Heart left ventricle (tissue), 16 donors: ENCODE data around the gene ZNF185. TPM values are rescaled to one million over a fixed set of nuclear protein-coding genes. Genes with fewer than 3 reads are reported as not detected.

ENCODE experiments used
- ATAC-seq, 4 donors: fragments of 200-7000 bp; cut with Tn5 transposase; one replicate each; pipeline ENCODE4 v1.9.1; 2020 to 2022; ENCODE audit warnings: moderate library complexity in 4 of 4, mild to moderate bottlenecking in 3 of 4, moderate number of reproducible peaks in 1 of 4
- DNase-seq, 5 donors: peaks; one replicate each; pipeline ENCODE4 v3.0.0-alpha.2; 2020
- H3K27ac ChIP-seq, 12 donors: fragments of 200-600 bp; sonication (generic) in 4 of 12; one replicate each; pipeline versions ENCODE4 v1.5.0 to v1.8.0; 2016 to 2022; ENCODE audit warnings: mild to moderate bottlenecking in 2 of 12
- H3K27me3 ChIP-seq, 9 donors: fragments of 200-600 bp; sonication (generic) in 2 of 9; one replicate each; pipeline versions ENCODE4 v1.5.1 to v1.8.0; 2016 to 2022; ENCODE audit warnings: mild to moderate bottlenecking in 3 of 9
- H3K36me3 ChIP-seq, 9 donors: fragments of 200-600 bp; sonication (generic) in 2 of 9; one replicate each; pipeline versions ENCODE4 v1.5.0 to v1.8.0; 2018 to 2022; ENCODE audit warnings: mild to moderate bottlenecking in 2 of 9
- H3K4me1 ChIP-seq, 12 donors: fragments of 200-600 bp; sonication (generic) in 4 of 12; one replicate each; pipeline versions ENCODE4 v1.5.0 to v1.8.0; 2016 to 2022; ENCODE audit warnings: mild to moderate bottlenecking in 3 of 12
- H3K4me3 ChIP-seq, 12 donors: fragments of 200-600 bp; sonication (generic) in 4 of 12; one replicate each; pipeline versions ENCODE4 v1.5.0 to v1.8.0; 2017 to 2022; ENCODE audit warnings: mild to moderate bottlenecking in 9 of 12, moderate library complexity in 4 of 12
- H3K9me3 ChIP-seq, 12 donors: fragments of 200-600 bp; sonication (generic) in 4 of 12; one replicate each; pipeline versions ENCODE4 v1.5.0 to v1.8.0; 2016 to 2022; ENCODE audit warnings: mild to moderate bottlenecking in 1 of 12
- POLR2A ChIP-seq, 2 donors: fragments of 450-650 bp; IDR thresholded peaks; one replicate each; pipeline ENCODE4 v1.6.1; 2017; ENCODE audit warnings: antibody characterized with exemption in 2 of 2, mild to moderate bottlenecking in 2 of 2, moderate library complexity in 2 of 2
- WGBS, 4 donors: extraction: QIAGEN DNeasy Blood & Tissue Kit in 2 of 4; methylation state at CpG; one replicate each; pipeline versions ENCODE4 v1.1.5 to v1.1.7; 2013 to 2018; 5-methylcytosine and 5-hydroxymethylcytosine counted together
- intact Hi-C, 10 donors: fragments of 100-400 bp; cut with DNase I; formaldehyde crosslinking; loops; one replicate each; pipeline versions ENCODE4 v1.11.1 to v1.14.2; 2022
- polyA plus RNA-seq, 2 donors: library from polyadenylated mRNA; stranded (reverse); fragments of 200-250 nt; gene quantifications; one replicate each; pipeline ENCODE4 v1.2.3, GENCODE V29; 2013
- total RNA-seq, 9 donors: library from RNA; depleted of rRNA in 2 of 9; stranded (reverse); fragments of >200 nt in 2 of 9; fragmentation: NEBNext Ultra II Directional in 3 of 9; extraction: Animal tissue kit (Norgen Biotek cat#: 25700) in 3 of 9; gene quantifications; one replicate each; pipeline versions ENCODE4 v1.1.0 to v1.2.4, GENCODE V29; 2016 to 2023
- TF ChIP-seq, protein P1 (sequence below), 12 donors: fragments of 200-600 bp; sonication (generic) in 4 of 12; IDR thresholded peaks; one replicate each; pipeline versions ENCODE4 v1.5.0 to v1.8.0; 2018 to 2022; ENCODE audit warnings: antibody characterized with exemption in 12 of 12, mild to moderate bottlenecking in 5 of 12
- donor health status: ischemic (EF 13 %, LVEDD 7.1; RV severe dilation, severe dysfunction).
- donor health status: healthy with polysubstance abuse.
- donor health status: DM: no; HTN: yes; CAD: no.
- donor health status: DM: no; HTN: no; CAD: no.
- donor health status: ischemic (EF 25% LVEDD 6.9; RV normal size, moderate dysfunction).
- donor health status: ischemic (EF 25% LVEDD 5.7; RV mildly dilated, moderate dysfunction).
- donor health status: healthy.
- donor health status: DM: yes; HTN: yes; CAD: no.
- donor health status: ischemic (EF 35%, LVEDD 5.7; RV mildly dilated, moderate dysfunction).
- donor health status: nonischemic (EF 11% LVEDD 7.7; RV severe dilation, severe dysfunction).
- donor health status: DM: yes; HTN: yes; CAD: no.
- donor health status: PGD.
- donor health status: ischemic (EF 29% LVEDD 5.4; RV normal size, mild dysfunction).
- donor health status: nonischemic (EF 23%, LVEDD 6.1; RV moderate dilation, normal function).

Gene ZNF185
- total and polyA plus RNA-seq, 11 donors = 0.42 to 7.4 (median 1.8) TPM

DNA sequence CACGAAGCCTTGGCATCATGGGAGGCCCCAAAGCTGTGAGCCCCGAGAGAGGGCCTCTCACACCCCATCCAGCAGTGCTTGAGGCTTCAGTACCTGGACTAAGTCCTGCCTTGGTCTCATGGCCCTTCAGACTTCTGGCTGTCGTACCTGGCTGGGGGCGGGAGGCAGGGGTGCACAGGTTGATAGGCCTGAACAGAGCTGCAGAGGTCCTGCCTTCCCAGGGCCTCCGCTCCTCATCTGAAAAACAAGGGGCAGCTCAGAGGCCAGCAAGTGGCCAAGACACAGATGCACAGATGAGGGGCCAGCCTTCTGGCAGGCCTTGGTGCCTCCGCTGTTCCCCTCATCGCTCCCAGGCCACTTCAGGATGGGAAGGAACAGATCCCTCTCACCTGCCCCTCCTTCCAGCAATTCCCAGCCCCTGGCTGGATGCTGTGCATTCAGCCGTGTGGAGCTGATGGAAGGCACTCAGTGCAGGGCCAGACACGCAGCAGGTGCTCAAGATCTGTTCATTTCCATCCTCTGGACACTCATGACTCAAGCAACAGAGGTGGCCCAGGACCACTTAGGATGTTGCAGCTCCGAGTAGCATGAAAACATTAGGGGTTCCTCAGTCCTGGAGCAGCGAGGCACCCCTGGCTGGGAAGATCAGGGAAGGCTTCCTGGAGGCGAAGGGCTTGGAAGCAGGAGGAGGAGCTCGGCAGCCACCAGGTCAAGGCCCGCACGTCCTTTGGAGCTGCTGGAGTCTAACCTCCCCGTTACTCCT is 1.4 kb downstream of the ZNF185 start:
- peaks cover 0 to 4% (median 0%) of the 10 kb centered on the region in 12 donors for H3K4me1 ChIP-seq
- TF ChIP-seq POLR2A (IDR thresholded peaks at IDR 0.05) = no peak
- TF ChIP-seq, protein P1, sequence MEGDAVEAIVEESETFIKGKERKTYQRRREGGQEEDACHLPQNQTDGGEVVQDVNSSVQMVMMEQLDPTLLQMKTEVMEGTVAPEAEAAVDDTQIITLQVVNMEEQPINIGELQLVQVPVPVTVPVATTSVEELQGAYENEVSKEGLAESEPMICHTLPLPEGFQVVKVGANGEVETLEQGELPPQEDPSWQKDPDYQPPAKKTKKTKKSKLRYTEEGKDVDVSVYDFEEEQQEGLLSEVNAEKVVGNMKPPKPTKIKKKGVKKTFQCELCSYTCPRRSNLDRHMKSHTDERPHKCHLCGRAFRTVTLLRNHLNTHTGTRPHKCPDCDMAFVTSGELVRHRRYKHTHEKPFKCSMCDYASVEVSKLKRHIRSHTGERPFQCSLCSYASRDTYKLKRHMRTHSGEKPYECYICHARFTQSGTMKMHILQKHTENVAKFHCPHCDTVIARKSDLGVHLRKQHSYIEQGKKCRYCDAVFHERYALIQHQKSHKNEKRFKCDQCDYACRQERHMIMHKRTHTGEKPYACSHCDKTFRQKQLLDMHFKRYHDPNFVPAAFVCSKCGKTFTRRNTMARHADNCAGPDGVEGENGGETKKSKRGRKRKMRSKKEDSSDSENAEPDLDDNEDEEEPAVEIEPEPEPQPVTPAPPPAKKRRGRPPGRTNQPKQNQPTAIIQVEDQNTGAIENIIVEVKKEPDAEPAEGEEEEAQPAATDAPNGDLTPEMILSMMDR (IDR thresholded peaks at IDR 0.05) = no peak
- intact Hi-C loops = no loop called here
- no peak overlapping the region for H3K27ac ChIP-seq
- no peak overlapping the region for H3K4me3 ChIP-seq
- WGBS, 4 donors = 80 to 96% (median 94%) methylated on average over 11 to 16 of the region's 16 CpGs
- DNase-seq (no peak), ATAC-seq (no peak)
- peaks cover 0 to 37% (median 0%) of the 10 kb centered on the region in 9 donors for H3K27me3 ChIP-seq
- no peaks in the 10 kb centered on the region for H3K36me3 ChIP-seq
- H3K9me3 ChIP-seq = no peaks in the 10 kb centered on the region

DNA sequence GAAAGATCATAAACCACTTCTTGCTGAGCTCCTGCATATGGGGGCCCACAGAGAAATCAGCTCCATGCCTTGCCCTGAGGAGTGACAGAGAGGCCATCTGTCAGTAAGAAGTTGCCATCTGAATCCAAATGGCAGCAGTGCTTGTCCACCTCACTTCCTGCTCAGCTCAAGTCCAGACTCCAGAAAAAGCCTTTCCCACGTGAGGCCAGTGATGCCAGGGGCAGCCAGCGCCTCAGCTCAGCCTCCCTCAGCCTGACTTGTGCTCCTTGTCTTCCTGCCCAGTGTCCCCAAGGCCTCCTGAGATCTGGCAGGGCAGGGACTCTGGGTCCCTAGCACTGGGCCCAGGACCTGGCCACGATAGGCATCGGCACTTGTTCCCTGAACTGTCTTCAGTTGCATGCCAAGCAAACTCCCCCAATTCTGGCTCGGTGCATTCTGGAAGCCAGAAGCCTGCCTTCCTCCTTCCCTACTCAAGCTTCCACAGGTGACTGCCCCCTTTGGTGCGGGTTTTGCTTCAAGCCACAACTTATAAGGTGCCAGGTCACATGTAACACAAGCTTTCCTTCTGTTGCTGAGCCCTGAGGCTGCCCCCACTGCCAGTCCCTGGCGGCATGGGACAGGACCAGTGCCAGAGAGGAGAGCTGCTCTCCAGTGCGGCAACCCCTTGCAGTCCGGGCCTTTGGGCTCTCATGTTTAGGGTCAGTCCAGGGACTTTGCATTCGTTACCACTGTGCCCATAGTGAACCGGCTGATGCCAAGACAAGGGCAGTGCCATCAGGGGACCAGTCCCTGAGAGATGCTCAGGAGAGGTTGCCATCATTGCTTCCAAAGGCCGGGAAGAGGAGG is 2.2 kb downstream of the ZNF185 start:
- Histone ChIP-seq H3K9me3 (no peaks in the 10 kb centered on the region), H3K4me3 (no peak overlapping the region), H3K4me1 (peaks cover 0 to 4% (median 0%) of the 10 kb centered on the region in 12 donors), H3K36me3 (no peaks in the 10 kb centered on the region), H3K27ac (no peak overlapping the region), H3K27me3 (peaks cover 0 to 37% (median 0%) of the 10 kb centered on the region in 9 donors)
- 75 to 94% (median 86%) methylated on average over 10 to 12 of the region's 12 CpGs for WGBS, 4 donors
- ATAC-seq (no peak), DNase-seq (no peak)
- no peak for TF ChIP-seq POLR2A (IDR thresholded peaks at IDR 0.05)
- TF ChIP-seq, protein P1 (IDR thresholded peaks at IDR 0.05) = no peak
- intact Hi-C loops = no loop called here

DNA sequence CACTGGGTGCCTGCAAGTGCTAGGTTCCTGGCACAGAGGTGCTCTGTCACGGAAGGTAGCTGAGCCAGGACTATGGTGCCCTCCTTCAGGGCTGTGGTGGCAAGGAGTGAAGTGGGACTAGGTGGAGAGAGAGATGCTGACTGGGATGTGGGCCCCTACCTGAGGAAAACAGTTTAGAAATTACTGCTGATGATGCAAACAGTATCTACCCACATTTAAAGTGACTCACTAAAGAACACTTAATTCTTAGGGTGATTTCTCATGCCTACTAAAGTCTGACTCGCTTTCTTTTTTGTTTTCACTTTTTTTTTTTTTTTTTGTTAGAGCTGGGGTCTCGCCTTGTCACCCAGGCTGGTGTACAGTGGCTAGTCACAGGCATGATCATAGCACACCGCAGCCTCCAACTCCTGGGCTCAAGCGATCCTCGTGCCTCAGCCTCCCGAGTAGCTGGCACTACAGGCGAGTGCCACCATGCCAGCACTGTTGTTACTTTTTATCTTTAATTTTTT is 3.1 kb downstream of the ZNF185 start:
- ATAC-seq (no peak), DNase-seq (no peak)
- no peak overlapping the region for H3K4me3 ChIP-seq
- peaks cover 0 to 35% (median 0%) of the 10 kb centered on the region in 9 donors for H3K27me3 ChIP-seq
- H3K9me3 ChIP-seq = no peaks in the 10 kb centered on the region
- H3K4me1 ChIP-seq = peaks cover 0 to 4% (median 0%) of the 10 kb centered on the region in 12 donors
- no peak for TF ChIP-seq POLR2A (IDR thresholded peaks at IDR 0.05)
- TF ChIP-seq, protein P1 (IDR thresholded peaks at IDR 0.05) = no peak
- whole genome bisulfite sequencing, 4 donors = 86 to 99% (median 94%) methylated on average over 8 of the region's 8 CpGs
- no peak overlapping the region for H3K27ac ChIP-seq
- H3K36me3 ChIP-seq = no peaks in the 10 kb centered on the region
- intact Hi-C loops = no loop called here
